Heart left ventricle (tissue), 16 donors: ENCODE data around the gene NPIPB12. TPM values are rescaled to one million over a fixed set of nuclear protein-coding genes. Genes with fewer than 3 reads are reported as not detected.
"Not testable (repeated sequence)": the region's sequence is repeated elsewhere in the genome, so short reads cannot be mapped to it uniquely, and the experiment has no call there.

Experiments used
- ATAC-seq, 4 donors: fragments of 200-7000 bp; cut with Tn5 transposase; one replicate each; pipeline ENCODE4 v1.9.1; 2020 to 2022; ENCODE audit warnings: moderate library complexity in 4 of 4, mild to moderate bottlenecking in 3 of 4, moderate number of reproducible peaks in 1 of 4
- DNase-seq, 5 donors: peaks; one replicate each; pipeline ENCODE4 v3.0.0-alpha.2; 2020
- H3K27ac ChIP-seq, 12 donors: fragments of 200-600 bp; sonication (generic) in 4 of 12; one replicate each; pipeline versions ENCODE4 v1.5.0 to v1.8.0; 2016 to 2022; ENCODE audit warnings: mild to moderate bottlenecking in 2 of 12
- H3K27me3 ChIP-seq, 9 donors: fragments of 200-600 bp; sonication (generic) in 2 of 9; one replicate each; pipeline versions ENCODE4 v1.5.1 to v1.8.0; 2016 to 2022; ENCODE audit warnings: mild to moderate bottlenecking in 3 of 9
- H3K36me3 ChIP-seq, 9 donors: fragments of 200-600 bp; sonication (generic) in 2 of 9; one replicate each; pipeline versions ENCODE4 v1.5.0 to v1.8.0; 2018 to 2022; ENCODE audit warnings: mild to moderate bottlenecking in 2 of 9
- H3K4me1 ChIP-seq, 12 donors: fragments of 200-600 bp; sonication (generic) in 4 of 12; one replicate each; pipeline versions ENCODE4 v1.5.0 to v1.8.0; 2016 to 2022; ENCODE audit warnings: mild to moderate bottlenecking in 3 of 12
- H3K4me3 ChIP-seq, 12 donors: fragments of 200-600 bp; sonication (generic) in 4 of 12; one replicate each; pipeline versions ENCODE4 v1.5.0 to v1.8.0; 2017 to 2022; ENCODE audit warnings: mild to moderate bottlenecking in 9 of 12, moderate library complexity in 4 of 12
- H3K9me3 ChIP-seq, 12 donors: fragments of 200-600 bp; sonication (generic) in 4 of 12; one replicate each; pipeline versions ENCODE4 v1.5.0 to v1.8.0; 2016 to 2022; ENCODE audit warnings: mild to moderate bottlenecking in 1 of 12
- CTCF ChIP-seq, 12 donors: fragments of 200-600 bp; sonication (generic) in 4 of 12; IDR thresholded peaks; one replicate each; pipeline versions ENCODE4 v1.5.0 to v1.8.0; 2018 to 2022; ENCODE audit warnings: antibody characterized with exemption in 12 of 12, mild to moderate bottlenecking in 5 of 12
- WGBS, 4 donors: extraction: QIAGEN DNeasy Blood & Tissue Kit in 2 of 4; methylation state at CpG; one replicate each; pipeline versions ENCODE4 v1.1.5 to v1.1.7; 2013 to 2018; 5-methylcytosine and 5-hydroxymethylcytosine counted together
- intact Hi-C, 10 donors: fragments of 100-400 bp; cut with DNase I; formaldehyde crosslinking; loops; one replicate each; pipeline versions ENCODE4 v1.11.1 to v1.14.2; 2022
- long read RNA-seq, 3 donors: library from polyadenylated mRNA; unstranded; transcript quantifications; one replicate each; pipeline ENCODE4 v2.0.0, GENCODE V29; 2020 to 2021
- polyA plus RNA-seq, 2 donors: library from polyadenylated mRNA; stranded (reverse); fragments of 200-250 nt; gene quantifications; one replicate each; pipeline ENCODE4 v1.2.3, GENCODE V29; 2013
- total RNA-seq, 9 donors: library from RNA; depleted of rRNA in 2 of 9; stranded (reverse); fragments of >200 nt in 2 of 9; fragmentation: NEBNext Ultra II Directional in 3 of 9; extraction: Animal tissue kit (Norgen Biotek cat#: 25700) in 3 of 9; gene quantifications; one replicate each; pipeline versions ENCODE4 v1.1.0 to v1.2.4, GENCODE V29; 2016 to 2023
- donor health status: ischemic (EF 13 %, LVEDD 7.1; RV severe dilation, severe dysfunction).
- donor health status: healthy with polysubstance abuse.
- donor health status: DM: no; HTN: yes; CAD: no.
- donor health status: DM: no; HTN: no; CAD: no.
- donor health status: ischemic (EF 25% LVEDD 6.9; RV normal size, moderate dysfunction).
- donor health status: ischemic (EF 25% LVEDD 5.7; RV mildly dilated, moderate dysfunction).
- donor health status: healthy.
- donor health status: DM: yes; HTN: yes; CAD: no.
- donor health status: ischemic (EF 35%, LVEDD 5.7; RV mildly dilated, moderate dysfunction).
- donor health status: nonischemic (EF 11% LVEDD 7.7; RV severe dilation, severe dysfunction).
- donor health status: DM: yes; HTN: yes; CAD: no.
- donor health status: PGD.
- donor health status: ischemic (EF 29% LVEDD 5.4; RV normal size, mild dysfunction).
- donor health status: nonischemic (EF 23%, LVEDD 6.1; RV moderate dilation, normal function).

NPIPB12 gene
- total RNA-seq (10 to 100 TPM in 7 of 9 donors, 1 to 10 TPM in 2; 4.6 to 59.6 (median 14.1) TPM), polyA plus RNA-seq (10 to 100 TPM in 1 of 2 donors, 1 to 10 TPM in 1; 9.0 to 41.9 TPM)
- long read RNA-seq, donor 1, partial matches to known transcripts = 0 of 1 reads
- long read RNA-seq, donor 1, other reads (novel, unspliced or antisense) = 1 of 1 reads
- long read RNA-seq, donor 2 = 0 reads
- long read RNA-seq, donor 3 = 0 reads

- ATAC-seq, DNase-seq, H3K4me3 ChIP-seq, H3K36me3 ChIP-seq, H3K4me1 ChIP-seq, H3K27me3 ChIP-seq, H3K27ac ChIP-seq, H3K9me3 ChIP-seq, intact Hi-C loops: not testable (repeated sequence)
- WGBS, 4 donors = 93 to 98% methylated on average over 2 of the region's 6 CpGs; no CpG with 5 or more reads in 2 of the 4 donors
Measured at GRCh38 chr16:29506308-29506707, at the start of gene NPIPB12. NPIPB12 (minus strand) TSS chr16:29506408.

- H3K27me3 ChIP-seq, H3K4me3 ChIP-seq, ATAC-seq, H3K9me3 ChIP-seq, intact Hi-C loops, H3K27ac ChIP-seq, H3K4me1 ChIP-seq, DNase-seq, H3K36me3 ChIP-seq: not testable (repeated sequence)
- 34 to 51% methylated on average over 2 of the region's 5 CpGs; no CpG with 5 or more reads in 2 of the 4 donors for WGBS, 4 donors
Measured at GRCh38 chr16:29521520-29521919, 15.3 kb upstream of the NPIPB12 start.

- WGBS, 4 donors = 80 to 83% (median 82%) methylated on average over 5 to 7 of the region's 12 CpGs; no CpG with 5 or more reads in 1 of the 4 donors
- H3K9me3 ChIP-seq, ATAC-seq, intact Hi-C loops, H3K4me3 ChIP-seq, H3K4me1 ChIP-seq, H3K27ac ChIP-seq, H3K36me3 ChIP-seq, H3K27me3 ChIP-seq: not testable (repeated sequence)
- peak in 3 of 5 donors; percentile 1 to 55 (median 16) for DNase-seq
Measured at GRCh38 chr16:29482276-29482675, 23.9 kb downstream of the NPIPB12 start.

- H3K4me3 ChIP-seq, ATAC-seq, H3K36me3 ChIP-seq, H3K27me3 ChIP-seq, H3K9me3 ChIP-seq, intact Hi-C loops, H3K4me1 ChIP-seq, H3K27ac ChIP-seq, DNase-seq: not testable (repeated sequence)
- no CpG with 5 or more reads among the region's 4 CpGs for WGBS, 4 donors
Measured at GRCh38 chr16:29472065-29472464, 34.1 kb downstream of the NPIPB12 start.

GRCh38 chr16:29469660-29470059 lies 36.5 kb downstream of the NPIPB12 start:
- H3K36me3 ChIP-seq, H3K4me1 ChIP-seq, H3K27me3 ChIP-seq, H3K9me3 ChIP-seq, intact Hi-C loops: not testable (repeated sequence)
- TF ChIP-seq CTCF (IDR thresholded peaks at IDR 0.05) = peak in 1 of 12 donors; percentile 15
- ATAC-seq (peak; percentile 81 to 94 (median 86)), DNase-seq (peak; percentile 75 to 91 (median 82))
- H3K4me3 ChIP-seq = peak overlapping the region in 7 of 12 donors; percentile 7 to 48 (median 27)
- H3K27ac ChIP-seq = peak overlapping the region in 9 of 12 donors; percentile 47 to 84 (median 70)
- WGBS, 4 donors = 14 to 59% (median 42%) methylated on average over 2 to 5 of the region's 6 CpGs

- H3K36me3 ChIP-seq, intact Hi-C loops, H3K4me1 ChIP-seq, H3K4me3 ChIP-seq, H3K9me3 ChIP-seq, DNase-seq, H3K27me3 ChIP-seq, H3K27ac ChIP-seq: not testable (repeated sequence)
- peak in 3 of 4 donors; percentile 25 to 28 (median 25) for ATAC-seq
- WGBS, 4 donors = 38% methylated on average over 2 of the region's 10 CpGs; no CpG with 5 or more reads in 3 of the 4 donors
Measured at GRCh38 chr16:29467654-29468366, 38.4 kb downstream of the NPIPB12 start.

- H3K27me3 ChIP-seq, DNase-seq, H3K4me3 ChIP-seq, intact Hi-C loops, H3K27ac ChIP-seq, H3K4me1 ChIP-seq, H3K9me3 ChIP-seq, H3K36me3 ChIP-seq: not testable (repeated sequence)
- no CpG with 5 or more reads among the region's 33 CpGs for WGBS, 4 donors
- ATAC-seq = peak in 3 of 4 donors; percentile 3 to 21 (median 5)
Measured at GRCh38 chr16:29466904-29467303, 39.3 kb downstream of the NPIPB12 start.

GRCh38 chr16:29465985-29466824 lies 40.0 kb downstream of the NPIPB12 start:
- ATAC-seq = peak; percentile 30 to 67 (median 58)
- H3K4me3 ChIP-seq, H3K36me3 ChIP-seq, H3K27me3 ChIP-seq, H3K9me3 ChIP-seq, H3K4me1 ChIP-seq, DNase-seq, H3K27ac ChIP-seq, intact Hi-C loops: not testable (repeated sequence)
- 3% methylated on average over 6 of the region's 57 CpGs; no CpG with 5 or more reads in 3 of the 4 donors for WGBS, 4 donors

- intact Hi-C loops, DNase-seq, H3K27me3 ChIP-seq, H3K36me3 ChIP-seq, H3K4me1 ChIP-seq, H3K9me3 ChIP-seq, H3K27ac ChIP-seq, H3K4me3 ChIP-seq: not testable (repeated sequence)
- ATAC-seq = peak in 1 of 4 donors; percentile 6
- WGBS, 4 donors = no CpG with 5 or more reads among the region's 9 CpGs
Measured at GRCh38 chr16:29460647-29461030, 45.6 kb downstream of the NPIPB12 start.
